ENCODE results near the gene PNPLA1. TPM values are rescaled to one million over a fixed set of nuclear protein-coding genes. Genes with fewer than 3 reads are reported as not detected.
A peak's percentile ranks its signal among the peaks of the same experiment; 100 is the strongest.
"Not testable (repeated sequence)": the region's sequence is repeated elsewhere in the genome, so short reads cannot be mapped to it uniquely, and the experiment has no call there.

PNPLA1 gene
- total RNA-seq, 1 experiment from 2014 or later, result 0.17 TPM

- Histone ChIP-seq H3K4me3 (no peak overlapping the region), H3K36me3 (ENCODE audit: low read depth) (no peaks in the 10 kb centered on the region), H3K9me2 (ENCODE audit: insufficient read depth) (no peaks in the 10 kb centered on the region), H3K4me2 (no peak overlapping the region), H3K9me3 (ENCODE audit: insufficient read depth, low read depth) (no peaks in the 10 kb centered on the region), H3K4me1 (replicated peaks; ENCODE audit: insufficient read depth) (peaks cover 22% of the 10 kb centered on the region), H4K20me1 (ENCODE audit: insufficient read depth) (no peaks in the 10 kb centered on the region), H3K27me3 (ENCODE audit: insufficient read depth, low read depth) (no peaks in the 10 kb centered on the region), H3K79me2 (ENCODE audit: low read depth) (no peaks in the 10 kb centered on the region), H3K27ac (no peak overlapping the region), H2AFZ (no peak overlapping the region), H3F3A (ENCODE audit: insufficient read depth, low read depth) (peaks cover 18% of the 10 kb centered on the region; the same call in 1 of the 2 replicates)
- BruUV-seq (replicated peaks), result no TSS peak
- CTCF ChIA-PET, result no interaction called here
- intact Hi-C loops (cut with micrococcal nuclease; ENCODE audit: unreplicated experiment), result no loop called here
- POLR2A ChIA-PET (ENCODE audit: unreplicated experiment), result no interaction called here
- no peak for DNase-seq
- no peak for TF ChIP-seq CTCF (conservative IDR thresholded peaks at IDR 0.05)
- TF ChIP-seq EZH2 (IDR thresholded peaks at IDR 0.05; ENCODE audit: low read depth), result no peak
Observed at GRCh38 chr6:36337814-36338213, 68.0 kb downstream of the PNPLA1 start.

- POLR2A ChIA-PET (ENCODE audit: unreplicated experiment); H3K9me2 ChIP-seq (ENCODE audit: insufficient read depth); H3K4me3 ChIP-seq; BruUV-seq (replicated peaks); H3K79me2 ChIP-seq (ENCODE audit: low read depth); H3K36me3 ChIP-seq (ENCODE audit: low read depth); H4K20me1 ChIP-seq (ENCODE audit: insufficient read depth); CTCF ChIA-PET; H3K27me3 ChIP-seq (ENCODE audit: insufficient read depth, low read depth); H3K27ac ChIP-seq; H3K9me3 ChIP-seq (ENCODE audit: insufficient read depth, low read depth); H3K4me2 ChIP-seq; DNase-seq; intact Hi-C loops (cut with micrococcal nuclease; ENCODE audit: unreplicated experiment); H2AFZ ChIP-seq: not testable (repeated sequence)
- Histone ChIP-seq H3K4me1 (replicated peaks; ENCODE audit: insufficient read depth) (peaks cover 22% of the 10 kb centered on the region), H3F3A (ENCODE audit: insufficient read depth, low read depth) (peaks cover 18% of the 10 kb centered on the region; the same call in 1 of the 2 replicates)
Observed at GRCh38 chr6:36338223-36338622, 68.4 kb downstream of the PNPLA1 start.

- ChIA-PET CTCF (no interaction called here), POLR2A (ENCODE audit: unreplicated experiment) (no interaction called here)
- H3K27ac ChIP-seq, result no peak overlapping the region
- no TSS peak for BruUV-seq (replicated peaks)
- no peaks in the 10 kb centered on the region for H3K79me2 ChIP-seq (ENCODE audit: low read depth)
- no peak for DNase-seq
- H3F3A ChIP-seq (ENCODE audit: insufficient read depth, low read depth), result peaks cover 18% of the 10 kb centered on the region; the same call in 1 of the 2 replicates
- H3K4me1 ChIP-seq (replicated peaks; ENCODE audit: insufficient read depth), result peaks cover 22% of the 10 kb centered on the region
- TF ChIP-seq CTCF (conservative IDR thresholded peaks at IDR 0.05), result no peak
- no peak for TF ChIP-seq EZH2 (IDR thresholded peaks at IDR 0.05; ENCODE audit: low read depth)
- no peak overlapping the region for H3K4me3 ChIP-seq
- no peaks in the 10 kb centered on the region for H3K36me3 ChIP-seq (ENCODE audit: low read depth)
- H3K9me2 ChIP-seq (ENCODE audit: insufficient read depth), result no peaks in the 10 kb centered on the region
- H2AFZ ChIP-seq, result no peak overlapping the region
- intact Hi-C loops (cut with micrococcal nuclease; ENCODE audit: unreplicated experiment), result no loop called here
- no peaks in the 10 kb centered on the region for H4K20me1 ChIP-seq (ENCODE audit: insufficient read depth)
- no peaks in the 10 kb centered on the region for H3K9me3 ChIP-seq (ENCODE audit: insufficient read depth, low read depth)
- no peak overlapping the region for H3K4me2 ChIP-seq
- H3K27me3 ChIP-seq (ENCODE audit: insufficient read depth, low read depth), result no peaks in the 10 kb centered on the region
Observed at GRCh38 chr6:36339146-36339545, 69.3 kb downstream of the PNPLA1 start.

- H3K4me1 ChIP-seq (replicated peaks; ENCODE audit: insufficient read depth), result peaks cover 11% of the 10 kb centered on the region
- no peaks in the 10 kb centered on the region for H3K9me3 ChIP-seq (ENCODE audit: insufficient read depth, low read depth)
- TF ChIP-seq CTCF (conservative IDR thresholded peaks at IDR 0.05), result no peak
- ChIA-PET CTCF (interaction anchor here (1.5 kb wide), 1 partner anchor 18 kb away, joined by 6 read pairs; no protein-coding TSS in a partner anchor), POLR2A (ENCODE audit: unreplicated experiment) (no interaction called here)
- no peaks in the 10 kb centered on the region for H4K20me1 ChIP-seq (ENCODE audit: insufficient read depth)
- no peak overlapping the region for H3K27ac ChIP-seq
- peak overlapping the region; percentile 57; the same call in 1 of the 2 replicates for H3K4me3 ChIP-seq
- peaks cover 9% of the 10 kb centered on the region; the same call in 1 of the 2 replicates for H3F3A ChIP-seq (ENCODE audit: insufficient read depth, low read depth)
- DNase-seq, result no peak
- H3K79me2 ChIP-seq (ENCODE audit: low read depth), result no peaks in the 10 kb centered on the region
- intact Hi-C loops (cut with micrococcal nuclease; ENCODE audit: unreplicated experiment), result no loop called here
- H2AFZ ChIP-seq, result peak overlapping the region; percentile 98; the same call in 1 of the 2 replicates
- H3K4me2 ChIP-seq, result peak overlapping the region; percentile 96
- no TSS peak for BruUV-seq (replicated peaks)
- H3K9me2 ChIP-seq (ENCODE audit: insufficient read depth), result no peaks in the 10 kb centered on the region
- H3K27me3 ChIP-seq (ENCODE audit: insufficient read depth, low read depth), result no peaks in the 10 kb centered on the region
- no peaks in the 10 kb centered on the region for H3K36me3 ChIP-seq (ENCODE audit: low read depth)
Observed at GRCh38 chr6:36340306-36340617, 70.4 kb downstream of the PNPLA1 start.
